GM10248 (cell line): Measurements from ENCODE around the gene MCOLN1.
"Not testable (repeated sequence)": the region's sequence is repeated elsewhere in the genome, so short reads cannot be mapped to it uniquely, and the experiment has no call there.

ENCODE experiments used
- CTCF ChIA-PET: fragments of 300-600 bp; sonication (Branson Sonifier 250); formaldehyde crosslinking; extraction: SDS; loops from one replicate; lab custom pipeline; 2021; ENCODE audit warnings: antibody characterized with exemption; lab: Yijun Ruan, JAX
- POLR2A ChIA-PET: fragments of 350-650 bp; sonication (Branson Sonifier 250); formaldehyde crosslinking; extraction: SDS; loops from one replicate; lab custom pipeline; 2020; ENCODE audit warnings: antibody characterized with exemption; lab: Yijun Ruan, JAX
- DNase-seq: peaks from one replicate; pipeline ENCODE4 v3.0.0; 2012; ENCODE audit errors: extremely low spot score
- TF ChIP-seq, protein P1 (sequence below): IDR thresholded peaks from 2 replicates; pipeline ENCODE4 v1.5.1; 2012; ENCODE audit warnings: mild to moderate bottlenecking, low read depth; ENCODE audit errors: extremely low read depth, missing control alignments, control extremely low read depth

MCOLN1 gene

DNA sequence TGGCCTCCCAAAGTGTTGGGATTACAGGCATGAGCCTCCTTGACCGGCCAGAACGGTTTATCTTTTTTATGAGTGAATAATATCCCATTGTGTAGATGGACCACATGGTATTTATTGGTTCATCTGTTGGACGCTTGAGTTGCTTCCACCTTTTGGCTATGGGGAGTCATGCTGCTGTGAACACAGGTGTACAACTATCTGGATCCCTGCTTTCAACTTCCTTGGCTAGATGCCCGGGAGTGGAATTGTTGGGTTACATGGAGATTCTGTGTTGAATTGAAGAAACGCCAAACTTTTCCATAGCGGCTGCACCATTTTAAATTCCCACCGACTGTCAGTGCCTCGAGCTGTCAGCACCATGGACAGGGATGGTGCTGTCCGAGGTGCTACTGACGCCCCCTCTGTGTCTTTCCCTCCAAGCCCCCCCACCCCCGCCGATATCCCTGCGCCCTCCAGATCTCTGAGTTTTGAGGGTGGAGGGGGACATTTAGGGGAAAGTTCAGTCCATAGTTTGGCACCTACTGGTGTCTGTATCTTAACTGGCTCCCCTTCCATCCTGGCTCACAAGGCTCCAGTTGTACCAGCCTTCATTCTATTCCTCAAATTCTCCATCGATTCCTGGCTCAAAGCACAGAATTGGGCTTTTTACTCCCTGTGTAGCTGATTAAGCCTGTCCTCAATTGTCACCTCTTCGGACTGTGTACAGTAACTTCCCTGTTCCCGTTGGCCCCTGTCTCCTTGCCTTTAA is 40.4 kb downstream of the MCOLN1 start:
- TF ChIP-seq, protein P1, sequence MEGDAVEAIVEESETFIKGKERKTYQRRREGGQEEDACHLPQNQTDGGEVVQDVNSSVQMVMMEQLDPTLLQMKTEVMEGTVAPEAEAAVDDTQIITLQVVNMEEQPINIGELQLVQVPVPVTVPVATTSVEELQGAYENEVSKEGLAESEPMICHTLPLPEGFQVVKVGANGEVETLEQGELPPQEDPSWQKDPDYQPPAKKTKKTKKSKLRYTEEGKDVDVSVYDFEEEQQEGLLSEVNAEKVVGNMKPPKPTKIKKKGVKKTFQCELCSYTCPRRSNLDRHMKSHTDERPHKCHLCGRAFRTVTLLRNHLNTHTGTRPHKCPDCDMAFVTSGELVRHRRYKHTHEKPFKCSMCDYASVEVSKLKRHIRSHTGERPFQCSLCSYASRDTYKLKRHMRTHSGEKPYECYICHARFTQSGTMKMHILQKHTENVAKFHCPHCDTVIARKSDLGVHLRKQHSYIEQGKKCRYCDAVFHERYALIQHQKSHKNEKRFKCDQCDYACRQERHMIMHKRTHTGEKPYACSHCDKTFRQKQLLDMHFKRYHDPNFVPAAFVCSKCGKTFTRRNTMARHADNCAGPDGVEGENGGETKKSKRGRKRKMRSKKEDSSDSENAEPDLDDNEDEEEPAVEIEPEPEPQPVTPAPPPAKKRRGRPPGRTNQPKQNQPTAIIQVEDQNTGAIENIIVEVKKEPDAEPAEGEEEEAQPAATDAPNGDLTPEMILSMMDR: no peak
- DNase-seq: peak; percentile 11
- ChIA-PET POLR2A (interaction anchor here (0.7 kb wide), 1 partner anchor 10 kb away, joined by 3 read pairs; no protein-coding TSS in a partner anchor), CTCF (interaction anchor here (1.9 kb wide), 1 partner anchor 92 kb away, joined by 4 read pairs; no protein-coding TSS in a partner anchor)

DNA sequence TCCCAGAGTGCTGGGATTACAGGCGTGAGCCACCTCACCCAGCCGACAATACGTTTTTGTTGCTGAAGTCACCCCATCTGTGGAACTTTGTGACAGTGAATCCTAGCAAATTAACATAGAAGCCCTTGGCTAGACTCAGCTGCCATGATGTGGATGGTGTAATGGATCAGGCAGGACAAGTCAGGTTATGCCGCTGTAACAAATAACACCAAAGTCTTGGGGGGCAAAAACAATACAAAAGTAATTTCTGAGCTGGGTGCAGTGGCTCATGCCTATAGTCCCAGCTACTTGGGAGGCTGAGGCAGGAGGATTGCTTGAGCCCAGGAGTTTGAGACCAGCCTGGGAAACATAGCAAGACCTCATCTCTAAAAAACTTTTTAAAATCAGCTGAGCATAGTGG is 42.4 kb downstream of the MCOLN1 start:
- CTCF ChIA-PET: interaction anchor here (0.8 to 2.0 kb wide), 4 partner anchors 88 to 240 kb away, joined by 3 to 10 read pairs (median 4); partner anchors contain the start of gene TRAPPC5
- TF ChIP-seq, protein P1: no peak
- POLR2A ChIA-PET: no interaction called here
- no peak for DNase-seq

DNA sequence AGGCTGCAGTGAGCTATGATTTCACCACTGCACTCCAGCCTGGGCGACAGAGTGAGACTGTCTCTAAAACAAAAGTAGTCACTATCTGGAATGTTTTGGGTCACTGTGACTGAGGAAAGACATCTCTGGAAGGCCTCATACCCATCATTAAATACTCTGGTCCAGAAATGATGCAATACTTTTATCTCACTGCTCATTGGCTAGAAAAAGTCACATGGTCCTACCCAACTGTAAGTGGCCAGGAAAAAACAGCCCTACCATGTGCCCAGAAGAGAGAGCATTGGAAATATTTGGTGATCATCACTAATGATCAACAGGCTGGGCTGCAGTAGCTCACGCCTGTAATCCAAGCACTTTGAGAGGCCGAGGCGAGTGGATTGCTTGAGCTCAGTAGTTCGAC is 42.9 kb downstream of the MCOLN1 start:
- CTCF ChIA-PET: interaction anchor here (0.8 to 2.0 kb wide), 5 partner anchors 58 to 239 kb away, joined by 3 to 10 read pairs (median 3); partner anchors contain the start of gene TRAPPC5
- TF ChIP-seq, protein P1: no peak
- POLR2A ChIA-PET: no interaction called here
- DNase-seq: no peak

DNA sequence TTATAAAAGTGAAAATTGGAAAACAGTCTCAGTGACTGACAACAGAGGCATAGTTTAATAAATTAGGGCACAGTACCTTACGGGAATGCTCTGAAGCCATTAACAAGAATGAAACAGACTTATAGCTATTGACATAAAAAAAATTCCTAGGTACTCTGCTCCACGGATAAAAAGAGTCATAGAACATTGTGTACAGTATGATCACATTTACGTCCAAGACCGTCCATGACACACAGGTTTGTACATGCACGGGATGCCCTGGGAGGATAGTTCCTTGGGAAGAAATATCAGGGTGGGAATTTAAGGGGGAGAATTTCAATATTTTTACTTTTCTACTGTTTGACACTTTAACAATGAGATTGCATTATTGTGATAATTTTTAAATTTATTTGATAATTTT is 48.3 kb downstream of the MCOLN1 start:
- ChIA-PET POLR2A (no interaction called here), CTCF (interaction anchor here (1.4 kb wide), 1 partner anchor 110 kb away, joined by 3 read pairs; the partner anchor contains the start of gene TRAPPC5)
- no peak for DNase-seq
- TF ChIP-seq, protein P1: no peak

DNA sequence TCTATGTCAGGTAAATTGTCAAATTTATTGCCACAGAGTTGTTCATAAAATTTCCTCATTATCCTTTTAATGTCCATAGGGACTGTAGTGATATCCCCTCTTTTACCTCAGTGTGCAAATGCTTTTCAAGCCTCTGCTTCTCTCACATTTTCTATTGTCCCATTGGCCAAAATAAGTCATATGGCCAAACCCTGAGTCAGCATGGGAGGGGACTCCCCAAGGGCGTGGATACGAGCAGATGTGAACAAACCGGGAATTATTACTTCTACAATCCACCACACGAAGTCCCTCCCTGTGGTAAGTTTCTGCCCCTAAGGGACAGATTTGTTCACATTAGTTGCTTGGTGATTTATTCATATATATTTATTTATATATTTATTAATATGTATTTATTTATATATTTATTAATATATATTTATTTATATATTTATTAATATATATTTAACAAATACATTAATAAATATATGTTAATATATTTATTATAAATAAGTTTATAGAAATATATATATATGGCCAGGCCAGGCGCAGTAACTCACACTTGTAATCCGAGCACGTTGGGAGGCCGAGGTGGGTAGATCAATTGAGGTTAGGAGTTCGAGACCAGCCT is 53.1 kb downstream of the MCOLN1 start:
- DNase-seq: peak; percentile 15
- CTCF ChIA-PET: no interaction called here

DNA sequence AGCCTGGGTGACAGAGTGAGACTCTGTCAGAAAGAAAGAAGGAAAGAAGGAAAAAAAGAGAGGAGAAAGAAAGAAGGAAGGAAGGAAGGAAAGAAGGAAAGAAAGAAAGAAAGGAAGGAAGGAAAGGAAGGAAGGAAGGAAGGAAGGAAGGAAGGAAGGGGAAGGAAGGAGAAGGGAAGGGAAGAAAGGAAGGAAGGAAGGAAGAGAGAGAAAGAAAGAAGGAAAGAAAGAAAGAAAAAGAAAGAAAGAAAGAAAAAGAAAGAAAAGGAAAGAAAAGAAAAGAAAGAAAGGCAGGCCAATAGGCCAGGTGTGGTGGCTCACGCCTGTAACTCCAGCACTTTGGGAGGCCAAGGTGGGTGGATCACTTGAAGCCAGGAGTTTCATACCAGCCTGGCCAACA is 55.0 kb downstream of the MCOLN1 start:
- POLR2A ChIA-PET: interaction anchor here (0.7 kb wide), 1 partner anchor 395 kb away, joined by 3 read pairs; no protein-coding TSS in a partner anchor
- DNase-seq: not testable (repeated sequence)
- CTCF ChIA-PET: interaction anchor here (4.3 kb wide), 1 partner anchor 9 kb away, joined by 29 read pairs; no protein-coding TSS in a partner anchor

More for the DNA sequence above, 53.1 kb downstream of the MCOLN1 start:
- TF ChIP-seq, protein P1: no peak
- POLR2A ChIA-PET: no interaction called here
